T1000 (cell line): Measurements from ENCODE around the gene GPRC5C.
"Not testable (repeated sequence)": the region's sequence is repeated elsewhere in the genome, so short reads cannot be mapped to it uniquely, and the experiment has no call there.

Experiments used
- DNase-seq: peaks from one replicate; lab custom pipeline; 2025; ENCODE audit warnings: mixed read lengths; lab: John Stamatoyannopoulos, UW

GPRC5C gene

GRCh38 chr17:74431568-74432423, at the start of gene GPRC5C:
Gene GPRC5C (plus strand): TSS chr17:74432088. CDS start chr17:74439777, 7,689 bp downstream.
- no peak for DNase-seq

DNA sequence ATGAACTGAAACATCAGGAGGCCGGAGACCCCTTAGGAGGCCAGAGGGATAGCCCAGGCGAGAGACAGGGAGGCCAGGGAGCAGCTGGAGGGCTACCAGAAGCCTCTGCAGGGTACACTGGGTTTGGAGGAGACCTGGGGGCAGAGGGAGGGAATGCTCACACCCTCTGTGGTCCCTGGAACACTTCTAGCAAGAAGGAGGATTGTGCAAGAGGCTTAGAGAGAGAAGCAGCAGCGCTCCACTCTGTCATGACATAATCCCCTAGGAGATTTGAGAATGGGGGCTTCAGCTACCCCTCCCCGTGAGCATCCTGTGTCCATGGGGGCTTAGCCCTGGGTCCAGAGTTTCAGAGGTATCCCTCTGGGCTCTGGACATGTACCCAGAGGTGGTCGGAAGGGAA, 48.7 kb upstream of the GPRC5C start:
- no peak for DNase-seq

DNA sequence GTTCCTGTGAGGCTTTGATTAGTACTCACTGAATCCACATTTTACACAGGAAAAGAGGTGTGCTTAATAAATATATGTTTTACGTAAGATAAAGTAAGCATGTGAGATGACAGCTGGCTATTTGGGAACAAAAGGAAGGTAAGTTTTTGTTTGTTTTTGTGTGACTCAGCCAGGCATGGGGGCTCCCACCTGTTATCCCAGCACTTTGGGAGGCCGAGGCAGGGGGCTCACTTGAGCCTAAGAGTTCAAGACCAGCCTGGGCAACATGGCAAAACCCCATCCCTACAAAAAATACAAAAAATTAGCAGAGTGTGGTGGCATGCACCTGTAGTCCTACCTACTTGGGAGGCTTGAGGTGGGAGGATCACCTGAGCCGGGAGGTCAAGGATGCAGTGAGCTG, 46.7 kb upstream of the GPRC5C start:
- no peak for DNase-seq

DNA sequence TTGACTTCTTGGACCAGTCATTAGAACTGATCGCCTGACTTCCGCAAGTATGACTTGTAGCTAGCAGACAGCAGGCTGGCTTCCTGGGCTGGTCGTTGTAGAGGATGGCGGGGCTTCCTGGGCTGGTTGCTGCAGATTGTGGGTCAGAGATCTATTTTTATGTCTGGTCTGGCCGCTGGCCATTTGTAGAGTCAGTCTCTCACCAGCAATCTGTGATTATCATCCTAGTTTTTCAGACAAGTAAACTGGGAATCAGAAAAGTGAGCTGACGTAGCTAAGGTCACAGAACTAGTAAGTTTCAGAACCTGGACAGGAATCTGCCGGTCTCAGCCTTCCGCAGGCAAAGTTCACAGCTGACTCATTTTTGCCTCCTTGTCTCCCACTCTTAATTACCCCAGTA, 45.5 kb upstream of the GPRC5C start:
- DNase-seq, result no peak

DNA sequence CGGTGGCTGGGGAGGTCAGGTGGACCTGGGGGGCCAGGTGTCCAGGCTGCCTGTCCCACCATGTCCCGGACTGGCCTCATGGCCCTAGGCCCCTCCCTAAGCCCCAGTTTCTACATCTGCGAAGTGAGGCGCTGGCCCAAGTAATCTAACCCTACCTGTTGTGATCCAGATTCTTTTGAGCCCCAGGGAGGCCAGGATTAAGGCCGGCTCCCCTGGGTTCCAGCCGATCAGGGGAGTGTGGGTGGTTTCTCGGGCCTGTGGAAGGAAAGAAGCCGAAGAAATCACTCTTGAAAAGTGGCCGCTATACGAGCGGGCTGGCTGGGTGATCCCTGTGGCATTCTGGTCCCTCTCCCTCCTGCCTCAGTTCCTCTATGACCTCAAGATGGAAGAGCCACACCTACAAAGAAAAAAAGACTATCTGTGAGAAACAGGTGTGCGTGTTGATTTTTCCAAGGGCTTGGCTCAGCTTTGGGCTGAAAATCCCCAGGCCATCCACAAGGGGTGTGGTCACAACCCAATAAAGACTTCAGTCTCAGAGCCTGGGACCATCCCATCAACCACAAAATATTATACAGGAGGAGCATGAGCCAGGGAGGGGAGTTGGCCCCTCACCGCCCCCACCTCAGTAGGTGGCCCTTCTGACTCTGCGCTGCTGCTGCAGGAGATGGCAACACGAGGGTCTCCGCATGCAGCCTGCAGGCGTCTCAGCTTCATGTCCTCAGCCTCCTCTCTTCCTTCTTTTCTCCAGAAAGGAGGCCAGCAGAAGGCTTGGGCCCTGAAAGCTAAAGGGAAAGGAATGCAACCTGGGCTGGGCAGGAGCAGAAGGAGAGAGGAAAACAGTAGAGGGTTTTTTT, 44.3 kb upstream of the GPRC5C start:
- no peak for DNase-seq

GRCh38 chr17:74389084-74389753, 42.7 kb upstream of the GPRC5C start:
- DNase-seq, result no peak

DNA sequence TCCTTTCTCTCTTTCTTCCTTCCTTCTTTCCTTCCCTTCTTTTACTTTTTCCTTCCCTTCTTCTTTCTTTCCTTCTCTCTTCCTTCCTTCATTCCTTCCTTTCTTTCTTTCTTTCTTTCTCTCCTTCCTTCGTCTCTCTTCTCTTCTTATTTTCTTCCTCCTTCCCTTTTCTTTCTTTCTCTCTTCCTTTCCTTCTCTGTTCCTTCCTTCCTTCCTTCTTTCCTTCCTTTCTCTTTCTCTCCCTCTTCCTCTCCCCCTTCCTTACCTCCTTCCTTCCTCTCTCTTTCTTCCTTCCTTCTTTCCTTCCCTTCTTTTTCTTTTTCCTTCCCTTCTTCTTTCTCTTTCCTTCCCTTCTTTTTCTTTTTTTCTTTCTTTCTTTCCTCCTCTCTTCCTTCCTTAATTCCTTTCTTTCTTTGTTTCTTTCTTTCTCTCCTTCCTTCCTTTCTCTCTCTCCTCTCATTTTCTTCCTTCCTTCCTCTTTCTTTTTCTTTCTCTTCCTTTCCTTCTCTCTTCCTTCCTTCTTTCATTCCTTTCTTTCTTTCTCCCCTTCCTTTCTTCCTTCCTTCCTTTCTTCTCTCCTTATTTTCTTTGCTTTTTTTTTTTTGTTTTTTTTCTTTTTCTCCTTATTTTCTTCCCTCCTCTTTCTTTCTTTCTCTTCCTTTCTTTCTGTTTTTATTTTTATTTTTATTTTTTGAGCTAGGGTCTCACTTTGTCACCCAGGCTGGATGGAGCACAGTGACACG, 41.8 kb upstream of the GPRC5C start:
- DNase-seq, result no peak

GRCh38 chr17:74390680-74391653, 40.9 kb upstream of the GPRC5C start:
- no peak for DNase-seq

GRCh38 chr17:74391771-74392170, 40.1 kb upstream of the GPRC5C start:
- DNase-seq, result no peak

DNA sequence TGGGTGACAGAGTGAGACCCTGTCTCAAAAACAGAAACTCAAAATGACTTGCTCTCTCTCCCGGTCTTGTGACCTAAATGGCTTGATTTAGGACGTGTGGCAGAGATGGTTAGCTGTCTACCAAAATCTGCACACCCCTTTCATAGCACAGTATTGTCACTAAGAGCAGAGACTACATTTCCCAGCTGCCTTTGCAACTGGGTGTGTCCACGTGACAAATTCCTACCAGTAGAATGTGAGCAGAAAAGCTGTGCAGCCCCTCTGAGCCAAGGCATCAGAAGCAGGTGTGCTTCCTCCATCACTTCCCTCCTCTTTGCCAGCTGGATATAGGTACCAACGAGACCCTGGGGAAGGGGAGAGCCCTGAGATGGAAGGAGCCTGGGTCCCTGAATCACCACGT, 39.0 kb upstream of the GPRC5C start:
- DNase-seq, result no peak

GRCh38 chr17:74393346-74393942, 38.4 kb upstream of the GPRC5C start:
- DNase-seq, result no peak

DNA sequence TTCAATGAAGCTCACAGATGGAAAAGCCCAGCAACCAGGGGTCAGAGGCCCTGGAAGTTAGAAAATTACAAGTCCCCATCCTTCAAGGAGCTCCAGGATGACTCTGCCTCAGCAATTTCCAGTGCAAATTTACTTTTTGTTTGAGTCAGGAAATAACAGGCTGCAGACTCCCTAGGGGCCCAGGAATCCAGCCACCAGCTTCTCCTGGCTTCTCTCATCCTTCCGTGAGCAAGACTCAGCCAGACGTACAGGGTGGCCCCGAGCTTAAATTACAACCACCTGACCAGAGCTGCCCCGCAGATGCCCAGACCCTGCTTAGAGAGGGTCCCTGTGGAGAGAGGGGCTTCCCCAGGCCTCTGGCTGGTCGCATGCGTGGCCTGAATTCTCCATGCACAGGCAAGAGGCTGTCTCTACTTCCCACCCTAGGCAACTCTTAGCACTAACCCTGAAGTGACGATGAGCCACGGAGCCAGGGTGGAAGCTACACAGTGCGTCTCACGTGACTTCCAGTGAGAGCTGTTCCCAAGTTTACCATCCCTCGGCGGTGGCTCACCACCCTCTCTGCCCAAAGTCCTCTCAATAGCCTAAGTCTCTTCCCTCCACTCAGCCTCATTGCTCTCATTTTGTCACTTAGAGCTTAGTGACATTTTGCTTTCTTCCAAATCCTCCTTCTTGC, 37.5 kb upstream of the GPRC5C start:
- no peak for DNase-seq

DNA sequence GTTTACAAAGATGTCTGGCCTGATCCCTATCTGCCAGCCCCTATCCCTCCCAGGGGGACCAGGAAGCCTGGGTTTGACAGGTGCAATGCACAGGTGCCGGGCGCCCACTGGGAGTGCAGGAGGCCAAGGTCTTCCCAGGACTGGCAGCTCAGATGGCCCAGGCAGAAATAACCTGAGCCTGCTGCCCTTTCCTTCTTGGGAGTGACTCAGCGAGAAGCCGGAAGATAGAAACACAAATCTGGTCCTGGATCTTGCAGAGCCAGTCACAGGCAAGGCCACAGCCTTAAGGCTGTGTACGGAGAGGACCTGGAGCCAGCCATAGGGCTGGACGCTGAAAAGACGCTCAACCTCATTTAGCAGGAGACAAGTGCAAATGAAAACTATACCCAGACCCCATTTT, 36.9 kb upstream of the GPRC5C start:
- DNase-seq, result no peak

- DNase-seq, result no peak
Measured at GRCh38 chr17:74396567-74396966, 35.3 kb upstream of the GPRC5C start.

DNA sequence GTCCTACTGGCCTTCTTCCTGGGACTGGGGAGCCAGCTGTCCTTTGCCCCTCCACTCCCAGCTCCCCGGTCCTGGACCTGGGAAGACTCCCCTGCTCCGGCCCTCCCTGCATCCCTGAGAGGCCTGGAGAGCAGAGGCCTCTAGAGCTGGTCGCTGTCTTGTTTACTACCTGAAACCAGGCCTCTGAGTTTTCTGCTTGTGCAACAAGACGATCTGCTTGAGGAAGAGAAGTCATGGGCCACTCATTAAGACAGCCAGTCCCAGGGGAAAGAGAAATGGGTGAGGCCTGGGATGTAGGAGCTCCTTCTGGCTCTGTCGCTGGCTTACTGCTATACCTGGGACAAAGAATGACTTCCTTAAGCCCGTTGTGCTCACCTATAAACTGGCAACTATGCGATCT, 29.8 kb upstream of the GPRC5C start:
- DNase-seq, result no peak

- no peak for DNase-seq
Measured at GRCh38 chr17:74403512-74404137, 28.3 kb upstream of the GPRC5C start.

GRCh38 chr17:74404218-74404617, 27.7 kb upstream of the GPRC5C start:
- DNase-seq, result no peak

DNA sequence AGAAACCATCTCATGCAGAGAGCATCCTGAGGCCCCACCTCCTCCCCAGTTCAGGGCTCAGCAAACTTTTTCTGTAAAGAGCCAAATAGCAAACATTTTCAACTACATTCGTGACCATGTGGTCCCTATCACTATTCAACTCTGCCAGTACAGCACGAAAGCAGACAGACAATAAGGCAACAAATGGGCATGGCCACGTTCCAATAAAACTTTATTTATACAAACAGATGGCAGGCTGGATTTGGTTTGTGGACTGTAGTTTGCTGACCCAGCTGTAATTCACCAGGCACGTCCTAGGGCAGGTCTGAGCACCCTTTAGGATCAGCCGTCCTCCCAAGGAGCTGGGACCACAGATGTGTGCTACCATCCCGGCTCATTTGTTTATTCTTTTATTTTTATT, 27.1 kb upstream of the GPRC5C start:
- DNase-seq, result no peak

- not testable (repeated sequence) for DNase-seq
Measured at GRCh38 chr17:74405311-74405710, 26.6 kb upstream of the GPRC5C start.
